T-cell (primary cell): ENCODE results near the gene PAIP1. TPM values are rescaled to one million over a fixed set of nuclear protein-coding genes. Genes with fewer than 3 reads are reported as not detected.

ENCODE experiments used
- ATAC-seq, 4 experiments: fragments of 200-7000 bp in 3 of 4; fragments of 150-1000 bp in 1 of 4; cut with Tn5 transposase; replicated peaks in 1 of 4; 1 replicate in 3 of 4; 2 replicates in 1 of 4; pipeline ENCODE4 v1.10.0; 2021; ENCODE audit warnings: moderate library complexity in 3 of 4, mild to moderate bottlenecking in 2 of 4, moderate number of reproducible peaks in 1 of 4
- CTCF ChIA-PET, 2 donors: fragments of 300-600 bp; sonication (Branson Sonifier 250); formaldehyde crosslinking; loops; one replicate each; lab custom pipeline; 2022; ENCODE audit warnings: antibody characterized with exemption in 2 of 2; lab: Charles Lee
- POLR2A ChIA-PET, 2 donors: fragments of 300-600 bp; sonication (Branson Sonifier 250); formaldehyde crosslinking; loops; one replicate each; lab custom pipeline; 2022; ENCODE audit warnings: antibody characterized with exemption in 2 of 2; lab: Charles Lee
- DNase-seq, 35 experiments: peaks; one replicate each; pipeline versions ENCODE4 v3.0.0 to v3.0.0-alpha.2; 2013 to 2023
- H3K27ac ChIP-seq: one replicate; pipeline ENCODE4 v1.5.1; 2013; ENCODE audit warnings: low read length
- H3K27me3 ChIP-seq, 2 experiments: replicated peaks in 1 of 2; 1 replicate in 1 of 2; 2 replicates in 1 of 2; pipeline versions ENCODE4 v1.6.1 to v1.7.0; 2013; ENCODE audit warnings: low read length in 1 of 2, mixed read lengths in 1 of 2; ENCODE audit not compliant: control insufficient read depth in 2 of 2, insufficient read depth in 2 of 2; ENCODE audit errors: extremely low read depth in 1 of 2
- H3K36me3 ChIP-seq, 2 donors: 1 replicate in 1 of 2; 2 replicates in 1 of 2; pipeline versions ENCODE4 v1.6.1 to v1.7.0; 2013; ENCODE audit warnings: low read length in 1 of 2; ENCODE audit not compliant: control insufficient read depth in 2 of 2, insufficient read depth in 1 of 2; ENCODE audit errors: extremely low read depth in 1 of 2
- H3K4me1 ChIP-seq, 2 experiments: 1 replicate in 1 of 2; 2 replicates in 1 of 2; pipeline versions ENCODE4 v1.6.1 to v1.7.0; 2013; ENCODE audit warnings: low read length in 2 of 2, mixed read lengths in 1 of 2; ENCODE audit not compliant: insufficient read depth in 2 of 2, control insufficient read depth in 1 of 2; ENCODE audit errors: extremely low read depth in 1 of 2
- H3K4me3 ChIP-seq, 2 donors: 1 replicate in 1 of 2; 2 replicates in 1 of 2; pipeline versions ENCODE4 v1.5.1 to v1.7.0; 2013; ENCODE audit warnings: mild to moderate bottlenecking in 2 of 2, low read length in 1 of 2, moderate library complexity in 1 of 2; ENCODE audit not compliant: control insufficient read depth in 1 of 2; ENCODE audit errors: extremely low read depth in 1 of 2
- H3K9me3 ChIP-seq: 2 replicates; pipeline ENCODE4 v1.7.0; 2013
- H3K27ac Mint-ChIP-seq, 2 donors: one replicate each; pipeline ENCODE4 v1.8.0; 2020 to 2021; ENCODE audit warnings: mild to moderate bottlenecking in 2 of 2, mixed read lengths in 2 of 2
- H3K27me3 Mint-ChIP-seq, 2 donors: one replicate each; pipeline ENCODE4 v1.8.0; 2021 to 2022; ENCODE audit warnings: mixed read lengths in 2 of 2
- H3K36me3 Mint-ChIP-seq: one replicate; pipeline ENCODE4 v1.8.0; 2021; ENCODE audit warnings: mixed read lengths
- H3K4me1 Mint-ChIP-seq, 3 donors: one replicate each; pipeline ENCODE4 v1.8.0; 2020 to 2022; ENCODE audit warnings: mixed read lengths in 3 of 3, mild to moderate bottlenecking in 1 of 3
- H3K4me3 Mint-ChIP-seq, 3 donors: one replicate each; pipeline ENCODE4 v1.8.0; 2020 to 2022; ENCODE audit warnings: mild to moderate bottlenecking in 3 of 3, mixed read lengths in 3 of 3, moderate library complexity in 3 of 3
- H3K9me3 Mint-ChIP-seq, 3 donors: one replicate each; pipeline ENCODE4 v1.8.0; 2020 to 2022; ENCODE audit warnings: mixed read lengths in 3 of 3
- WGBS: methylation state at CpG from one replicate; pipeline ENCODE4 v1.1.5; 2013; ENCODE audit warnings: missing lambda C conversion rate; ENCODE audit not compliant: insufficient coverage; 5-methylcytosine and 5-hydroxymethylcytosine counted together
- total RNA-seq, 35 experiments: library from RNA in 6 of 35; stranded (reverse) in 6 of 35; fragments of 120-200 nt in 1 of 35; gene quantifications; one replicate each; pipeline versions ENCODE4 v1.2.1 to v1.2.4 and lab custom pipeline; 2013 to 2026

Gene PAIP1
- total RNA-seq, 5 donors from 2014 or later (not counting 1 experiment from before 2014, with no cell fraction given): 28.8 to 44.9 (median 35.0) TPM

DNA sequence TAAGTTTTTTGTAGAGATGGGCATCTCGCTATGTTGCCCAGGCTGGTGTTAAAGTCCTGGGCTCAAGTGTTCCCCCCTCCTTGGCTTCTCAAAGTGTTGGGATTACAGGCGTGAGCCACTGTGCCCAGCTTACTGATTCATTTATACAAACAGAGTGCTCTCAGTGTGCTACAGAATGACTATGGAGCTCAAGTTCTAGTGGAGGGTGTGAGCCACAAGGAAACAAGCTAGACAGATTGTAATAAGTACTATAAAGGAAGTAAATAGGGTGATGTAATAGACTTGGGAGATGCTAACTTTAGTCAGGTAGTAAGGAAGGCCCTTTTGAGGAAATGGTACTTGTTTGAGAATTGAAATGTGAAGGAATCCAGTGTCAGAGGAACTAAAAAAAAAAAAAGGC is 71.5 kb downstream of the PAIP1 start:
- H3K4me1 ChIP-seq: peaks cover 9 to 25% of the 10 kb centered on the region in 2 experiments
- H3K9me3 ChIP-seq: no peaks in the 10 kb centered on the region
- Mint-ChIP-seq H3K36me3 (peaks cover 7% of the 10 kb centered on the region), H3K27ac (peak overlapping the region; percentile 100), H3K9me3 (no peaks in the 10 kb centered on the region), H3K4me1 (peaks cover 42 to 49% (median 45%) of the 10 kb centered on the region in 3 donors), H3K4me3 (peak overlapping the region in 2 of 3 donors; percentile 22 to 89), H3K27me3 (no peaks in the 10 kb centered on the region)
- no peak overlapping the region for H3K4me3 ChIP-seq
- POLR2A ChIA-PET: interaction anchor here (0.6 to 3.5 kb wide), 7 partner anchors 30 to 619 kb away, joined by 3 to 78 read pairs (median 5); partner anchors contain the start of genes C5orf34 (in 1 of the 2), HMGCS1 (in 1 of the 2) and ZNF131 (in 1 of the 2)
- CTCF ChIA-PET: interaction anchor here (0.6 to 3.0 kb wide), 18 partner anchors 10 to 1723 kb away, joined by 3 to 36 read pairs (median 5); partner anchors contain the start of genes C5orf34 (in 1 of the 2), HMGCS1 (in 1 of the 2), NNT (in 1 of the 2) and ZNF131 (in 1 of the 2)
- no peaks in the 10 kb centered on the region for H3K36me3 ChIP-seq
- DNase-seq (peak in 3 of 35 experiments; percentile 2 to 27 (median 9)), ATAC-seq (no peak)
- no peaks in the 10 kb centered on the region for H3K27me3 ChIP-seq
- WGBS: no CpG with 5 or more reads among the region's 2 CpGs
- peak overlapping the region; percentile 93 for H3K27ac ChIP-seq

DNA sequence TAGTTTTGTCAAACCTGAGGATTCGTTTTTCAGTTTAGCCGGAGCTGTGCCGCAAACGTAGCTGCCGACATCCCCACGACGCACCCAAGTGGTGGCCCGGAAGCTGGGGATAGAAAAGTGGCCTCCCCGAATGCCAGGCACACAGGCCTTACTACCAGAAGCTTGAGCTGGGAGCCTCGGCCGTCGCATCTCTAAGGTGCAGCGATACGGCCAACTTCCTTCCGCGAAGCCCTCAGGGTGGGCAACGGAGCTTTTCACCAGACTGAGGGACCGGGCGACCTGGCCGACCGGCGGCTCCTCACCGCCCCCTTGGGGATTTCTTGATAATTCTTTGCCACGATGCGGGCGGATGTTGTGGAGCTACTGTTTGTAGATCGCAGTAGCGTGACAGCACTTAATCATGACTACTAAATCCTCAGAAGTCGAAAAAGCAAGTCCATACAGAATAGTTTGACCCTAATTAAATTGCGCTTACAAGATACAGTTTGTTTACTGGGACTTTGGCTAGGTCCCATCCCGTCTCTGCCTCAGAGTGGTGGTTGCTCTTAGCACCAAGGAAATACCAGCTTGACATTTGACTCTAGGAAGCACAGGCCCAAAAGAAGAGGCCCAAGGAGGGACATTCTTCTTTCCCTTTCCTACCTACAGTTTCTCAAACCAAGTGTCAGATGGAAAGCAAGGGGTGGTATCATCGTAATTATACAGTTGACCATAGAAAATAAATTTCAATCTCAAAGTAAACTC is 72.6 kb downstream of the PAIP1 start:
- Histone ChIP-seq H3K9me3 (no peaks in the 10 kb centered on the region), H3K4me1 (peaks cover 9 to 25% of the 10 kb centered on the region in 2 experiments), H3K27me3 (no peaks in the 10 kb centered on the region), H3K27ac (peak overlapping the region; percentile 93), H3K4me3 (peak overlapping the region; percentile 62 to 88), H3K36me3 (no peaks in the 10 kb centered on the region)
- Mint-ChIP-seq H3K9me3 (no peaks in the 10 kb centered on the region), H3K4me1 (peaks cover 50 to 55% (median 53%) of the 10 kb centered on the region in 3 donors), H3K36me3 (peaks cover 4% of the 10 kb centered on the region), H3K27ac (peak overlapping the region; percentile 100), H3K27me3 (no peaks in the 10 kb centered on the region), H3K4me3 (peak overlapping the region; percentile 89 to 99 (median 95))
- DNase-seq (peak; percentile 75 to 91 (median 82)), ATAC-seq (peak; percentile 73 to 77 (median 76))
- ChIA-PET POLR2A (interaction anchor here (0.5 to 3.5 kb wide), 29 partner anchors 30 to 1559 kb away, joined by 3 to 78 read pairs (median 4); partner anchors contain the start of genes C5orf34 (in 2 of the 2), CCL28 (in 1 of the 2), FBXO4 (in 1 of the 2) and HMGCS1 (in 1 of the 2)), CTCF (interaction anchor here (0.5 to 3.0 kb wide), 53 partner anchors 8 to 575 kb away, joined by 3 to 36 read pairs (median 4); partner anchors contain the start of genes C5orf34 (in 2 of the 2), ZNF131 (in 2 of the 2), HMGCS1 (in 1 of the 2) and NNT (in 1 of the 2))
- 0% methylated on average over 22 of the region's 32 CpGs for WGBS

DNA sequence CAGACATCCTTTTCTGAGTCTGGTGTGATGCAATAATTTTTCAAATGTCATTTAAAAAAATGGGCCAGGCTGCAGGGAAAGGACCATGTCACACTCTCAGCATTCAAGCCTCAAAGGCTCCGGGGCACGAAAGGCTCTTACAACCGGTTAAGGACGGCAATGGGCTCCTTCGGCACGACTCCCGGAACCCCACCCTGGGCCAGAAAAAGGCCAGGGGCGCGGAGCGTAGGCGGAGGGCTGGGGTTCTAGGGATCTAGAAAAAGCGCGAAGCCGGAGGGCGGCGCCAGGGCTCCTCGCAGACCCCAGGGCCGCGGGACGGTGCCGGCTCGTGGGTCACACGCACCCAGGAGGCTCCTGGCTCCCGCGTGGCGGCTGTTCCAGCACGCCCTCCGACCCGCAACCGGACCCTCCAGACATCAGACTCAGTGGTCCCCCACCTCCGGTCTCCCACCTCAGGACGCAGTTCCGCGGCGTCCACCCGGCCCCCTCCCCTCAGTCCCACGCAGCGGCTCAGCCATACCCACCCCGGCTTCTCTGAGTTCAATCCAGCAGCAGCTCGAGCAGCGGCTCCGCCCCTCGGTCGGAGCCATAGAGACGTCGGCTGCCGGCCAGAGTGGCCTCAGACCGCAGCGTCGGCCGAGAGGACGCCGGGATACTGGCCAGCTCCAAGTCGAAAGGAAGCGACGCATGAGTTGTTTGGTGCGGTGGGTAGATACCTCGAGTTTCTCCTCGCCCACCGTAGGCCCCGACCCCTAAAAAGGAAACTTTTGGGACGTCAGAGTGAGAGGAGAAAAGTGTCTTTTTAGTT is 73.4 kb downstream of the PAIP1 start, which contains the start of gene TMEM267:
TMEM267 (minus strand) TSS at position 568 of the 808 bp plus-strand sequence. CDS start 29,896 bp downstream, outside the sequence.
- Histone ChIP-seq H3K4me1 (peaks cover 9 to 25% of the 10 kb centered on the region in 2 experiments), H3K4me3 (peak within 1 kb of the TSS; percentile 62 to 88), H3K36me3 (no peaks in the 10 kb centered on the region), H3K9me3 (no peaks in the 10 kb centered on the region), H3K27me3 (no peaks in the 10 kb centered on the region), H3K27ac (peak within 1 kb of the TSS; percentile 93)
- DNase-seq (peak; percentile 72 to 91 (median 80)), ATAC-seq (peak; percentile 86 to 91 (median 90))
- no peaks in the 10 kb centered on the region for H3K36me3 Mint-ChIP-seq
- ChIA-PET POLR2A (interaction anchor here (0.5 to 3.5 kb wide), 26 partner anchors 26 to 1559 kb away, joined by 3 to 78 read pairs (median 4); partner anchors contain the start of genes C5orf34 (in 2 of the 2), CCL28 (in 1 of the 2), FBXO4 (in 1 of the 2) and HMGCS1 (in 1 of the 2)), CTCF (interaction anchor here (0.5 to 3.0 kb wide), 46 partner anchors 8 to 575 kb away, joined by 3 to 36 read pairs (median 4); partner anchors contain the start of genes C5orf34 (in 2 of the 2), ZNF131 (in 2 of the 2), HMGCS1 (in 1 of the 2) and NNT (in 1 of the 2))
- peak within 1 kb of the TSS; percentile 89 to 99 (median 95) for H3K4me3 Mint-ChIP-seq
- no peaks in the 10 kb centered on the region for H3K9me3 Mint-ChIP-seq
- H3K27me3 Mint-ChIP-seq: no peaks in the 10 kb centered on the region
- H3K27ac Mint-ChIP-seq: peak within 1 kb of the TSS; percentile 100
- peaks cover 52 to 55% (median 53%) of the 10 kb centered on the region in 3 donors for H3K4me1 Mint-ChIP-seq
- WGBS: under 1% methylated on average over 48 of the region's 62 CpGs

GRCh38 chr5:43482490-43483297 is 74.2 kb downstream of the PAIP1 start:
- 83% methylated on average over 1 of the region's 6 CpGs for WGBS
- ChIA-PET POLR2A (interaction anchor here in 1 of 2 donors (3.5 kb wide), 1 partner anchor 170 kb away, joined by 78 read pairs; the partner anchor contains the start of gene HMGCS1), CTCF (interaction anchor here in 1 of 2 donors (2.8 kb wide), 1 partner anchor 120 kb away, joined by 12 read pairs; the partner anchor contains the start of gene NNT)
- no peak for ATAC-seq
- H3K27ac Mint-ChIP-seq: peak overlapping the region; percentile 100
- no peak for DNase-seq
- Histone ChIP-seq H3K27me3 (no peaks in the 10 kb centered on the region), H3K27ac (peak overlapping the region; percentile 93), H3K4me1 (peaks cover 9 to 25% of the 10 kb centered on the region in 2 experiments), H3K4me3 (peak overlapping the region; percentile 62 to 88), H3K36me3 (no peaks in the 10 kb centered on the region), H3K9me3 (no peaks in the 10 kb centered on the region)
- no peaks in the 10 kb centered on the region for H3K27me3 Mint-ChIP-seq
- peaks cover 53 to 55% (median 53%) of the 10 kb centered on the region in 3 donors for H3K4me1 Mint-ChIP-seq
- H3K4me3 Mint-ChIP-seq: peak overlapping the region; percentile 89 to 99 (median 95)
- H3K9me3 Mint-ChIP-seq: no peaks in the 10 kb centered on the region
- peaks cover 2% of the 10 kb centered on the region for H3K36me3 Mint-ChIP-seq
